HL-60/S4 treated with phorbol 12-myristate 13-acetate at 8.2 ng/mL for 4 days and 3 days (cell line): ENCODE data around the gene ZNF483.
"Not testable (repeated sequence)": the region's sequence is repeated elsewhere in the genome, so short reads cannot be mapped to it uniquely, and the experiment has no call there.

Source experiments
- in situ Hi-C: fragments of 300-500 bp; cut with MboI; formaldehyde crosslinking; loops from 2 replicates; pipeline ENCODE4 v1.15.0; 2022; ENCODE audit warnings: low sequenced_read_pairs

Gene ZNF483

GRCh38 chr9:111610149-111610548 is 85.2 kb downstream of the ZNF483 start:
- in situ Hi-C loops: no loop called here

- in situ Hi-C loops: no loop called here
Measured at GRCh38 chr9:111610845-111611244, 85.9 kb downstream of the ZNF483 start.

GRCh38 chr9:111613436-111614040 is 88.6 kb downstream of the ZNF483 start:
- in situ Hi-C loops: no loop called here

- in situ Hi-C loops: no loop called here
Measured at GRCh38 chr9:111615928-111616327, 90.9 kb downstream of the ZNF483 start.

GRCh38 chr9:111617349-111617748 is 92.4 kb downstream of the ZNF483 start:
- in situ Hi-C loops: not testable (repeated sequence)

- in situ Hi-C loops: no loop called here
Measured at GRCh38 chr9:111621895-111622480, 97.0 kb downstream of the ZNF483 start.

- in situ Hi-C loops: no loop called here
Measured at GRCh38 chr9:111622626-111623025, 97.6 kb downstream of the ZNF483 start.
